B cell (primary cell): ENCODE data around the gene SMG9. TPM values are rescaled to one million over a fixed set of nuclear protein-coding genes. Genes with fewer than 3 reads are reported as not detected.

Source experiments
- ATAC-seq: fragments of 200-7000 bp; cut with Tn5 transposase; one replicate; pipeline ENCODE4 v1.10.0; 2021; ENCODE audit warnings: low read depth, mild to moderate bottlenecking, moderate number of reproducible peaks, moderate library complexity
- CTCF ChIA-PET: fragments of 350-600 bp; sonication (Branson Sonifier 250); formaldehyde crosslinking; loops from one replicate; lab custom pipeline; 2021; ENCODE audit warnings: antibody characterized with exemption, inconsistent platforms; lab: Charles Lee
- POLR2A ChIA-PET: fragments of 350-600 bp; sonication (Branson Sonifier 250); formaldehyde crosslinking; loops from one replicate; lab custom pipeline; 2021; ENCODE audit warnings: antibody characterized with exemption; lab: Charles Lee
- DNase-seq: peaks from one replicate; pipeline ENCODE4 v3.0.0; 2013
- H2AFZ ChIP-seq: 2 replicates; pipeline ENCODE4 v1.6.1; 2012; ENCODE audit warnings: mild to moderate bottlenecking, low read depth, low read length; ENCODE audit not compliant: insufficient read depth, poor library complexity, severe bottlenecking
- H3K27ac ChIP-seq, 2 donors: 1 replicate in 1 of 2; 2 replicates in 1 of 2; pipeline ENCODE4 v1.5.1; 2012 to 2013; ENCODE audit warnings: low read length in 2 of 2, mild to moderate bottlenecking in 2 of 2, moderate library complexity in 1 of 2
- H3K27me3 ChIP-seq, 4 experiments: fragments of 200-600 bp in 1 of 4; sonication (generic) in 1 of 4; replicated peaks in 1 of 4; 1 replicate in 2 of 4; 2 replicates in 2 of 4; pipeline versions ENCODE4 v1.6.1 to v1.7.0; 2013 to 2016; ENCODE audit warnings: low read length in 3 of 4, mild to moderate bottlenecking in 2 of 4, mixed read lengths in 1 of 4, moderate library complexity in 1 of 4; ENCODE audit not compliant: insufficient read depth in 4 of 4, control insufficient read depth in 3 of 4; ENCODE audit errors: control extremely low read depth in 1 of 4
- H3K36me3 ChIP-seq, 2 experiments: replicated peaks in 1 of 2; 1 replicate in 1 of 2; 2 replicates in 1 of 2; pipeline versions ENCODE4 v1.6.1 to v1.7.1; 2013; ENCODE audit warnings: low read length in 1 of 2; ENCODE audit not compliant: insufficient read depth in 2 of 2, control insufficient read depth in 1 of 2; ENCODE audit errors: control extremely low read depth in 1 of 2, extremely low read depth in 1 of 2
- H3K4me1 ChIP-seq, 2 donors: fragments of 200-600 bp in 1 of 2; sonication (generic) in 1 of 2; 1 replicate in 1 of 2; 2 replicates in 1 of 2; pipeline versions ENCODE4 v1.5.1 to v1.6.1; 2013 to 2017; ENCODE audit warnings: low read length in 2 of 2; ENCODE audit not compliant: control insufficient read depth in 2 of 2, insufficient read depth in 2 of 2
- H3K4me2 ChIP-seq: replicated peaks from 2 replicates; pipeline ENCODE3; 2012; ENCODE audit warnings: mild to moderate bottlenecking, low read depth, low read length; ENCODE audit not compliant: poor library complexity, severe bottlenecking
- H3K4me3 ChIP-seq, 5 experiments: fragments of 200-600 bp in 1 of 5; sonication (generic) in 1 of 5; 1 replicate in 3 of 5; 2 replicates in 2 of 5; pipeline versions ENCODE4 v1.5.1 to v1.7.0; 2011 to 2016; ENCODE audit warnings: low read length in 4 of 5, mild to moderate bottlenecking in 4 of 5, low read depth in 2 of 5, control low read depth in 1 of 5, moderate library complexity in 1 of 5; ENCODE audit not compliant: insufficient read depth in 1 of 5; ENCODE audit errors: control extremely low read depth in 1 of 5, extremely low read depth in 1 of 5
- H3K79me2 ChIP-seq: fragments of 200-600 bp; sonication (generic); one replicate; pipeline ENCODE4 v1.6.0; 2016; ENCODE audit warnings: low read length; ENCODE audit not compliant: control insufficient read depth, insufficient read depth
- H3K9ac ChIP-seq: fragments of 200-600 bp; sonication (generic); 2 replicates; pipeline ENCODE4 v1.6.1; 2017; ENCODE audit warnings: mild to moderate bottlenecking, low read length, moderate library complexity
- H3K9me3 ChIP-seq, 3 donors: one replicate each; pipeline versions ENCODE4 v1.6.1 to v1.7.1; 2013; ENCODE audit warnings: low read length in 2 of 3; ENCODE audit not compliant: control insufficient read depth in 2 of 3, insufficient read depth in 1 of 3; ENCODE audit errors: control extremely low read depth in 1 of 3
- H4K20me1 ChIP-seq: 2 replicates; pipeline ENCODE4 v1.6.0; 2012; ENCODE audit warnings: mild to moderate bottlenecking, low read length; ENCODE audit not compliant: insufficient read depth, control insufficient read depth, poor library complexity, severe bottlenecking
- H3K27ac Mint-ChIP-seq: one replicate; pipeline ENCODE4 v1.8.0; 2021; ENCODE audit warnings: mixed read lengths
- H3K27me3 Mint-ChIP-seq: one replicate; pipeline ENCODE4 v1.8.0; 2021; ENCODE audit warnings: mixed read lengths
- H3K4me1 Mint-ChIP-seq: one replicate; pipeline ENCODE4 v1.8.0; 2021; ENCODE audit warnings: mixed read lengths
- H3K4me3 Mint-ChIP-seq: one replicate; pipeline ENCODE4 v1.8.0; 2021; ENCODE audit warnings: mixed read lengths
- H3K9me3 Mint-ChIP-seq: one replicate; pipeline ENCODE4 v1.8.0; 2022; ENCODE audit warnings: mixed read lengths; ENCODE audit not compliant: insufficient read depth
- EZH2 ChIP-seq: IDR thresholded peaks from 2 replicates; pipeline ENCODE4 v1.6.1; 2012; ENCODE audit warnings: borderline replicate concordance, low read depth, mild to moderate bottlenecking, moderate library complexity, low read length; ENCODE audit not compliant: insufficient read depth, poor library complexity, severe bottlenecking
- WGBS: methylation state at CpG from one replicate; pipeline ENCODE4 v1.1.5; 2013; ENCODE audit warnings: missing lambda C conversion rate; ENCODE audit not compliant: insufficient coverage; 5-methylcytosine and 5-hydroxymethylcytosine counted together
- intact Hi-C: fragments of 100-400 bp; cut with micrococcal nuclease; formaldehyde crosslinking; loops from one replicate; pipeline ENCODE4 v1.10.0; 2022
- polyA plus RNA-seq: library from polyadenylated mRNA; depleted of rRNA; stranded (reverse); fragments of >200 nt; gene quantifications from 2 replicates; pipeline ENCODE4 v1.2.3, GENCODE V29; 2012
- total RNA-seq, 2 donors: library from RNA; stranded (reverse); fragments of 120-200 nt in 1 of 2; gene quantifications; 1 replicate in 1 of 2; 2 replicates in 1 of 2; pipeline versions ENCODE4 v1.2.3 to v1.2.4, GENCODE V29; 2013 to 2022
- TF ChIP-seq, protein P1 (sequence below): fragments of 200-600 bp; IDR thresholded peaks from one replicate; pipeline ENCODE4 v1.8.0; 2022; ENCODE audit warnings: antibody characterized with exemption, mild to moderate bottlenecking

The SMG9 gene
- total and polyA plus RNA-seq, 2 donors (not counting 1 experiment from before 2014, with no cell fraction given) = 33.9 to 87.5 TPM

DNA sequence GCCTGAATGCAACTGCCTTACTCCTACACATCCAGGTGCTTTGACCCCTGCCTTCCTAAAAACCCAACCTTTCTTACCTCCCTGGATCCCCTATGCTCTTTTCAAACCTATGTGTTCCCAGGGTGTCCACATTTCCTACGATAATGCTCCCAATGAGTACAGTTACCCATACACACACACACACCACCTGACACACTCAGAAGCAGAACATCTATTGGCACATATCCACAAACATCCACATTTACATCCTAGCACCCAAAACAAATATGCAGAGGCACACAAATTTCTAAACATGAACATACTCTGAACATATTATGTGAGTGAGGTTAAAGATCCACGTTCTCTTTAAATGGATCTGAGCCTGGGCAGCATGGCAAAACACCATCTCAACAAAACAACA is 62.4 kb downstream of the SMG9 start:
- Mint-ChIP-seq H3K9me3 (peaks cover 6% of the 10 kb centered on the region), H3K4me3 (no peak overlapping the region), H3K27me3 (peaks cover 18% of the 10 kb centered on the region), H3K4me1 (no peaks in the 10 kb centered on the region), H3K27ac (no peak overlapping the region)
- WGBS = 95% methylated on average over 1 of the region's 2 CpGs
- CTCF ChIA-PET = interaction anchor here (0.6 to 0.7 kb wide), 2 partner anchors 652 to 670 kb away, joined by 3 read pairs; no protein-coding TSS in a partner anchor
- DNase-seq = no peak
- Histone ChIP-seq H3K4me1 (no peaks in the 10 kb centered on the region), H3K4me2 (no peak overlapping the region), H3K27ac (no peak overlapping the region), H3K79me2 (no peaks in the 10 kb centered on the region), H3K9ac (no peak overlapping the region), H4K20me1 (no peaks in the 10 kb centered on the region), H3K27me3 (peaks cover 0 to 4% (median 0%) of the 10 kb centered on the region in 4 experiments), H3K9me3 (peaks cover 2 to 27% (median 18%) of the 10 kb centered on the region in 3 donors), H2AFZ (no peak overlapping the region), H3K4me3 (no peak overlapping the region), H3K36me3 (no peaks in the 10 kb centered on the region)
- ATAC-seq = no peak
- intact Hi-C loops = no loop called here
- POLR2A ChIA-PET = no interaction called here
- TF ChIP-seq EZH2 = no peak
- TF ChIP-seq, protein P1, sequence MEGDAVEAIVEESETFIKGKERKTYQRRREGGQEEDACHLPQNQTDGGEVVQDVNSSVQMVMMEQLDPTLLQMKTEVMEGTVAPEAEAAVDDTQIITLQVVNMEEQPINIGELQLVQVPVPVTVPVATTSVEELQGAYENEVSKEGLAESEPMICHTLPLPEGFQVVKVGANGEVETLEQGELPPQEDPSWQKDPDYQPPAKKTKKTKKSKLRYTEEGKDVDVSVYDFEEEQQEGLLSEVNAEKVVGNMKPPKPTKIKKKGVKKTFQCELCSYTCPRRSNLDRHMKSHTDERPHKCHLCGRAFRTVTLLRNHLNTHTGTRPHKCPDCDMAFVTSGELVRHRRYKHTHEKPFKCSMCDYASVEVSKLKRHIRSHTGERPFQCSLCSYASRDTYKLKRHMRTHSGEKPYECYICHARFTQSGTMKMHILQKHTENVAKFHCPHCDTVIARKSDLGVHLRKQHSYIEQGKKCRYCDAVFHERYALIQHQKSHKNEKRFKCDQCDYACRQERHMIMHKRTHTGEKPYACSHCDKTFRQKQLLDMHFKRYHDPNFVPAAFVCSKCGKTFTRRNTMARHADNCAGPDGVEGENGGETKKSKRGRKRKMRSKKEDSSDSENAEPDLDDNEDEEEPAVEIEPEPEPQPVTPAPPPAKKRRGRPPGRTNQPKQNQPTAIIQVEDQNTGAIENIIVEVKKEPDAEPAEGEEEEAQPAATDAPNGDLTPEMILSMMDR = no peak

DNA sequence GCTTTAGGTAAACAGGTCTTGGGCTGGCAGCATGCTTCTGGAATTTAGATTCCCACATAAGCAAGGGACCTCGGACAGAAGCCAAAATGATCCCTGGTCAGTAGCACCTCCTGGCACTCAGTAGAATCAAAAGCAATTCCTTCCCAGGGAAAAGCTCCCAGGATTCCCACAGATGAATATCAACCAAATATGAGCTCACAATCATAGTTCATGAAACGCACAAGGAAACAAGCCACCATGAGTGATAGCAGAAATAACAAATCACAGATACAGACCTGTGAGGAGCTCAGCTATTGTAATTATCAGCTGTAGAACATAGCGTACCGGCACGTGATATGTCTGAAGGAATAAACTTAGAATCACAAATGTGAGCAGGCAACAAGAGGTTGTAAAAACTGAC is 63.0 kb downstream of the SMG9 start:
- Mint-ChIP-seq H3K27ac (no peak overlapping the region), H3K27me3 (peaks cover 12% of the 10 kb centered on the region), H3K9me3 (peaks cover 6% of the 10 kb centered on the region), H3K4me3 (no peak overlapping the region), H3K4me1 (no peaks in the 10 kb centered on the region)
- Histone ChIP-seq H3K36me3 (no peaks in the 10 kb centered on the region), H3K9me3 (peaks cover 2 to 27% (median 18%) of the 10 kb centered on the region in 3 donors), H3K4me3 (no peak overlapping the region), H3K4me2 (no peak overlapping the region), H3K9ac (no peak overlapping the region), H2AFZ (no peak overlapping the region), H3K27ac (no peak overlapping the region), H3K4me1 (no peaks in the 10 kb centered on the region), H3K27me3 (peaks cover 0 to 4% (median 0%) of the 10 kb centered on the region in 4 experiments), H3K79me2 (no peaks in the 10 kb centered on the region), H4K20me1 (no peaks in the 10 kb centered on the region)
- TF ChIP-seq, protein P1 = no peak
- WGBS = no CpG with 5 or more reads among the region's 5 CpGs
- no peak for DNase-seq
- intact Hi-C loops = no loop called here
- ATAC-seq = no peak
- ChIA-PET CTCF (no interaction called here), POLR2A (interaction anchor here (0.5 kb wide), 1 partner anchor 1371 kb away, joined by 3 read pairs; no protein-coding TSS in a partner anchor)
